Spleen (tissue), 7 donors: Measurements from ENCODE around the gene MUC4.
"Not testable (repeated sequence)": the region's sequence is repeated elsewhere in the genome, so short reads cannot be mapped to it uniquely, and the experiment has no call there.

ENCODE experiments used
- CTCF ChIP-seq, 11 experiments: fragments of 200-600 bp in 7 of 11; fragments of 450-650 bp in 4 of 11; sonication (generic) in 4 of 11; IDR thresholded peaks in 8 of 11; conservative IDR thresholded peaks in 3 of 11; 1 replicate in 7 of 11; 2 replicates in 4 of 11; pipeline versions ENCODE4 v1.4.0 to v1.8.0; 2016 to 2021; ENCODE audit warnings: antibody characterized with exemption in 11 of 11, inconsistent platforms in 4 of 11, mild to moderate bottlenecking in 1 of 11
- POLR2A ChIP-seq, 3 donors: fragments of 450-650 bp; IDR thresholded peaks; one replicate each; pipeline ENCODE4 v1.5.1; 2017; ENCODE audit warnings: antibody characterized with exemption in 3 of 3, mild to moderate bottlenecking in 1 of 3
- donor health status: DM: no; HTN: no; CAD: no; lungs with moderate emphysema.
- donor health status: DM: no; HTN: no; CAD: no.
- donor health status: DM: no; HTN: no; CAD: no.

- TF ChIP-seq CTCF (IDR thresholded peaks at IDR 0.05 in 8 of 11, conservative IDR thresholded peaks at IDR 0.05 in 3 of 11); POLR2A (IDR thresholded peaks at IDR 0.05): not testable (repeated sequence)
Measured at GRCh38 chr3:195711091-195711812, 100.5 kb downstream of the MUC4 start.
